Measurements from ENCODE around the gene SLC43A1. TPM values are rescaled to one million over a fixed set of nuclear protein-coding genes. Genes with fewer than 3 reads are reported as not detected.

Gene SLC43A1
- total RNA-seq, 1 donor from 2014 or later: 5.6 TPM

DNA sequence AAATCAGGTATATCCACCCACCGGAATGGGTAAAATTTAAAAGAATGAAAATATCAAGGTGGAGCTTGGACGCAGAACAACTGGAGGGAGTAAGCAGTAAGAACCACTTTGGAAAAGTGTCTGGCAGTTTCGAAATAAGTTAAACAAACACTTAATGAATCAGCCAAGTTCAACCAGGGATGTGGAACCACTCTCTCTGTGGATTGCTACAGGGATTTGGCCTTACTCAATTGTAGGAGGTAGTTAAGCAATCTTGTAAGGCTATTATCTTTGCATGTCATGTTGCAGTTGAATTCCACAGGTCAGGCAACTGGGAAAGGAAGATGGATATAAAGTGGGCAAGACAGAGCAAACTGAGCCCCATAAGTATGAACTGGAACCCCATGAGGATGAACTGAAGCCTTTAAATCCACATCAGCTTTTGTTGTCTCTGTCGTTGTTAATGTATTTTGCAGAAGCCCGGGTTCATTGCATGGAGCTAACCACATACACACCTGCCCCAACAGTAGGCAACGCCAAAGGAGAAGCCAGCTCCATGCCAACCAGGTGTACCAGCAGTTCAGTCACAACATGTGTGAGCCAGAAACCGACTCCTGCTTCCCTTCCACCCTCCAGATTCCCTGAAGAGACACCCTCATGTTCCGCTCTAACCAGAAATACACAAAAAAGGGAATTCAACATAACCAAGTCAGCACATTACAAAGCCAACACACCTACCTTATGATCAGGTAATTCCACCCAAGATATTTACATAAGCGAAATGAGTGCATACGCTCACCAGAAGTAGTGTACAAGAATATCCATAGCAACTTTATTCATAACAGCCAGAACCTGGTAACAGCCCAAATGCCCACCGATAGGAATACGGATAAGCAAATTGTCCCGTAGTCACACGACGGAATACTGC lies 80.6 kb downstream of the SLC43A1 start:
- Mint-ChIP-seq H3K9me3 (ENCODE audit: low read depth) (no peaks in the 10 kb centered on the region), H3K4me1 (ENCODE audit: low read depth) (peaks cover 19% of the 10 kb centered on the region), H3K4me3 (ENCODE audit: unreplicated experiment) (no peak overlapping the region), H3K27ac (ENCODE audit: unreplicated experiment) (no peak overlapping the region), H3K27me3 (ENCODE audit: low read depth) (peaks cover 1% of the 10 kb centered on the region), H3K36me3 (ENCODE audit: low read depth) (no peaks in the 10 kb centered on the region)
- TF ChIP-seq CTCF (IDR thresholded peaks at IDR 0.05): no peak
- no peak for DNase-seq (ENCODE audit: low spot score)

Other genes with a start within 250 kb of the SLC43A1 start
- gene TNKS1BP1, start 190.8 kb downstream of the SLC43A1 start, total RNA-seq: 112 to 181 TPM (median 164 TPM) in 3 replicates
- 56.8 to 76.3 TPM (median 58.8 TPM) in 3 replicates for gene SSRP1, start 179.8 kb downstream of the SLC43A1 start, total RNA-seq
- not detected in 3 replicates for gene P2RX3, start 177.3 kb downstream of the SLC43A1 start, total RNA-seq
- not detected in 3 replicates for gene PRG3, start 134.6 kb downstream of the SLC43A1 start, total RNA-seq
- not detected in 3 replicates for gene PRG2, start 125.1 kb downstream of the SLC43A1 start, total RNA-seq
- gene SLC43A3, start 88.6 kb downstream of the SLC43A1 start, total RNA-seq: 10.8 to 12.6 TPM (median 12.4 TPM) in 3 replicates
- gene RTN4RL2, start 55.2 kb downstream of the SLC43A1 start, total RNA-seq: 0.31 to 0.57 TPM in 2 of 3 replicates, not detected in the other
- 37.5 to 61.6 TPM (median 43.2 TPM) in 3 replicates for gene TIMM10, start 15.1 kb upstream of the SLC43A1 start, total RNA-seq
- gene SMTNL1, start 21.9 kb upstream of the SLC43A1 start, total RNA-seq: not detected in 3 replicates
- 8.8 to 24.9 TPM (median 9.9 TPM) in 3 replicates for gene UBE2L6, start 52.0 kb upstream of the SLC43A1 start, total RNA-seq
- gene SERPING1, start 82.0 kb upstream of the SLC43A1 start, total RNA-seq: 1.8 to 4.6 TPM (median 4.5 TPM) in 3 replicates
- gene YPEL4, start 134.2 kb upstream of the SLC43A1 start, total RNA-seq: 0.41 TPM in 1 of 3 replicates, not detected in the others
- 12.2 to 14.9 TPM (median 13.8 TPM) in 3 replicates for gene CLP1, start 142.1 kb upstream of the SLC43A1 start, total RNA-seq
- 57.4 to 60.3 TPM (median 59.2 TPM) in 3 replicates for gene ZDHHC5, start 152.4 kb upstream of the SLC43A1 start, total RNA-seq
- 18.9 to 20.0 TPM (median 19.4 TPM) in 3 replicates for gene MED19, start 196.5 kb upstream of the SLC43A1 start, total RNA-seq
- gene TMX2, start 196.9 kb upstream of the SLC43A1 start, total RNA-seq: 58.6 to 77.7 TPM (median 59.5 TPM) in 3 replicates
- gene SELENOH, start 225.8 kb upstream of the SLC43A1 start, total RNA-seq: 84.4 to 92.1 TPM (median 87.3 TPM) in 3 replicates
- gene BTBD18, start 236.1 kb upstream of the SLC43A1 start, total RNA-seq: not detected in 3 replicates
- gene CTNND1, start 246.1 kb upstream of the SLC43A1 start, total RNA-seq: 126 to 156 TPM (median 138 TPM) in 3 replicates